ENCODE results near the gene CD40LG.

GRCh38 chrX:136652822-136653723 lies 5.1 kb downstream of the CD40LG start:
- TF ChIP-seq POLR2A (IDR thresholded peaks at IDR 0.05; ENCODE audit: low read length) (no peak), GATA1 (IDR thresholded peaks at IDR 0.05; ENCODE audit: low read depth, low read length) (no peak)
